Prostate gland (tissue), 2 donors: Measurements from ENCODE around the gene MUC2. TPM values are rescaled to one million over a fixed set of nuclear protein-coding genes. Genes with fewer than 3 reads are reported as not detected.

Experiments used
- DNase-seq: peaks from one replicate; pipeline ENCODE4 v3.0.0-alpha.2; 2019; ENCODE audit warnings: low spot score
- H3K27ac ChIP-seq, 2 donors: fragments of 200-600 bp; sonication (generic); 2 replicates each; pipeline ENCODE4 v1.5.1; 2017 to 2019
- H3K27me3 ChIP-seq: fragments of 200-600 bp; sonication (generic); replicated peaks from 2 replicates; pipeline ENCODE4 v1.5.1; 2019; ENCODE audit not compliant: insufficient read depth
- H3K36me3 ChIP-seq, 2 donors: fragments of 200-600 bp; sonication (generic); 1 replicate in 1 of 2; 2 replicates in 1 of 2; pipeline versions ENCODE4 v1.5.1 to v1.8.1; 2017 to 2019
- H3K4me1 ChIP-seq: fragments of 200-600 bp; sonication (generic); replicated peaks from 2 replicates; pipeline ENCODE4 v1.5.1; 2019
- H3K4me3 ChIP-seq, 2 donors: fragments of 200-600 bp; sonication (generic); 2 replicates each; pipeline ENCODE4 v1.5.1; 2017 to 2019
- H3K9me3 ChIP-seq: fragments of 200-600 bp; sonication (generic); 2 replicates; pipeline ENCODE4 v1.5.1; 2017
- POLR2A ChIP-seq: fragments of 450-650 bp; IDR thresholded peaks from one replicate; pipeline ENCODE4 v1.6.1; 2016; ENCODE audit warnings: antibody characterized with exemption, mild to moderate bottlenecking
- POLR2AphosphoS5 ChIP-seq: sonication (generic); formaldehyde crosslinking; IDR thresholded peaks from one replicate; pipeline ENCODE4 v1.6.1; 2017; ENCODE audit warnings: antibody characterized with exemption
- WGBS: methylation state at CpG from one replicate; pipeline ENCODE4 v1.1.5; 2018; 5-methylcytosine and 5-hydroxymethylcytosine counted together
- intact Hi-C: fragments of 100-400 bp; cut with DNase I; formaldehyde crosslinking; loops from one replicate; pipeline ENCODE4 v1.14.2; 2022
- total RNA-seq, 2 donors: library from RNA; depleted of rRNA; stranded (reverse); fragments of >200 nt; gene quantifications; one replicate each; pipeline ENCODE4 v1.1.0, GENCODE V29; 2016
- TF ChIP-seq, protein P1 (sequence below), 4 experiments: fragments of 200-600 bp in 2 of 4; fragments of 450-650 bp in 2 of 4; sonication (generic) in 2 of 4; IDR thresholded peaks; 1 replicate in 3 of 4; 2 replicates in 1 of 4; pipeline ENCODE4 v1.5.1; 2016 to 2019; ENCODE audit warnings: antibody characterized with exemption in 4 of 4, mild to moderate bottlenecking in 2 of 4, moderate library complexity in 2 of 4

The MUC2 gene
- total RNA-seq, 2 donors from 2014 or later: 0.11 TPM; not detected in 1

DNA sequence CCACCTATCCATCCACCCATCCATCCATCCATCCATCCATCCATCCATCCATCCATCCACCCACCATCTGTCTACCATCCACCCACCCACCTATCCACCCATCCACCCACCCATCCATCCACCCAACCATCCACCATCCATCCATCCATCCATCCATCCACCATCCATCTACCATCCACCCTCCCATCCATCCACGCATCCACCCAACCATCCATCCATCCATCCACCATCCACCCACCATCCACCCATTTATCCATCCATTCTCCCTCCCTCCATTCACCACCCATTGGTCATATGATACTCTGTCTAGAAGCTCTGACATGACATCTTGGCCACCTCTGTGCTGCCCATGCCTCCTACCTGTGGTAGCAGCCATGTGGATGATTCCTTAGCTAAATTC is 31.7 kb downstream of the MUC2 start:
- intact Hi-C loops: no loop called here
- TF ChIP-seq, protein P1, sequence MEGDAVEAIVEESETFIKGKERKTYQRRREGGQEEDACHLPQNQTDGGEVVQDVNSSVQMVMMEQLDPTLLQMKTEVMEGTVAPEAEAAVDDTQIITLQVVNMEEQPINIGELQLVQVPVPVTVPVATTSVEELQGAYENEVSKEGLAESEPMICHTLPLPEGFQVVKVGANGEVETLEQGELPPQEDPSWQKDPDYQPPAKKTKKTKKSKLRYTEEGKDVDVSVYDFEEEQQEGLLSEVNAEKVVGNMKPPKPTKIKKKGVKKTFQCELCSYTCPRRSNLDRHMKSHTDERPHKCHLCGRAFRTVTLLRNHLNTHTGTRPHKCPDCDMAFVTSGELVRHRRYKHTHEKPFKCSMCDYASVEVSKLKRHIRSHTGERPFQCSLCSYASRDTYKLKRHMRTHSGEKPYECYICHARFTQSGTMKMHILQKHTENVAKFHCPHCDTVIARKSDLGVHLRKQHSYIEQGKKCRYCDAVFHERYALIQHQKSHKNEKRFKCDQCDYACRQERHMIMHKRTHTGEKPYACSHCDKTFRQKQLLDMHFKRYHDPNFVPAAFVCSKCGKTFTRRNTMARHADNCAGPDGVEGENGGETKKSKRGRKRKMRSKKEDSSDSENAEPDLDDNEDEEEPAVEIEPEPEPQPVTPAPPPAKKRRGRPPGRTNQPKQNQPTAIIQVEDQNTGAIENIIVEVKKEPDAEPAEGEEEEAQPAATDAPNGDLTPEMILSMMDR (IDR thresholded peaks at IDR 0.05): no peak
- TF ChIP-seq POLR2A: no peak
- no peak for TF ChIP-seq POLR2AphosphoS5
- Histone ChIP-seq H3K27me3 (no peaks in the 10 kb centered on the region), H3K9me3 (no peaks in the 10 kb centered on the region), H3K36me3 (no peaks in the 10 kb centered on the region), H3K4me1 (no peaks in the 10 kb centered on the region), H3K4me3 (no peak overlapping the region), H3K27ac (no peak overlapping the region)
- DNase-seq: no peak
- WGBS: 96% methylated on average over 1 of the region's 1 CpG

DNA sequence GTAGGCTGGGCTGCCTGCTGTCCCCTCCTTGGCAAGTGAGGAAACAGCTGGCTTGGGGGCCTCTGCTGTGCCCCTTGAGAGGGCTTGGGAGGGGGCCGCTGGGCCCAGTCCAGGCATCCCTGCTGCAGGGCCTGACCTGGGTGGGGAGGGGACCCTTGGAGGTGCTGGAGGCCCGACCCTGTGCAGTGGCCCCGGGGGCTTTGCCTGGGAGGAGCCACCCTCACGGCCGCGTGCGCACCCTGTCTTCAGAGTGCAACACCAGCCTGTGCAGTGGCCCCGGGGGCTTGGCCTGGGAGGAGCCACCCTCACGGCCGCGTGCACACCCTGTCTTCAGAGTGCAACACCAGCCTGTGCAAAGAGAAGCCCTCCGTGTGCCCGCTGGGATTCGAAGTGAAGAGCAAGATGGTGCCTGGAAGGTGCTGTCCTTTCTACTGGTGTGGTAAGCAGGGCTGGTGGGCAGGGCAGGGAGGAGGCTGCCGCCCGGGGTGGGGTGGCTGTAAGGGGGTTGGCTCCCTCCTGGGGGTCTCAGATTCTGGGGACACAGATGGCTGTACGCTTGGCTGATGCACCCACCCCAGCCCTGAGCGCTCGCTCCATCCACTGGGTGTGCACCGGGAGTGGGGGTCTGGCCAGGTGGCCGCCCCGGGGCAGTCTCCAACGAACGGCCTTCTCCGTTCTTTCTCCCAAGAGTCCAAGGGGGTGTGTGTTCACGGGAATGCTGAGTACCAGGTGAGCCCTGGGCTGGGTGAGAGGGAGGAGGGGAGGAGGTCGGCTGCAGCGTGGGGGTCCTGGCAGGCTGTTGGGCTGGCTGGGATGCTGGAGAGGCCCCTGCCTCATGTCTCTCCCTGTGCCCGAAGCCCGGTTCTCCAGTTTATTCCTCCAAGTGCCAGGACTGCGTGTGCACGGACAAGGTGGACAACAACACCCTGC is 32.9 kb downstream of the MUC2 start:
- 75% methylated on average over 24 of the region's 32 CpGs for WGBS
- Histone ChIP-seq H3K27me3 (no peaks in the 10 kb centered on the region), H3K4me3 (no peak overlapping the region), H3K36me3 (no peaks in the 10 kb centered on the region), H3K27ac (no peak overlapping the region), H3K9me3 (no peaks in the 10 kb centered on the region), H3K4me1 (no peaks in the 10 kb centered on the region)
- intact Hi-C loops: no loop called here
- no peak for DNase-seq
- TF ChIP-seq POLR2AphosphoS5: no peak
- TF ChIP-seq POLR2A: no peak
- TF ChIP-seq, protein P1 (IDR thresholded peaks at IDR 0.05): no peak

DNA sequence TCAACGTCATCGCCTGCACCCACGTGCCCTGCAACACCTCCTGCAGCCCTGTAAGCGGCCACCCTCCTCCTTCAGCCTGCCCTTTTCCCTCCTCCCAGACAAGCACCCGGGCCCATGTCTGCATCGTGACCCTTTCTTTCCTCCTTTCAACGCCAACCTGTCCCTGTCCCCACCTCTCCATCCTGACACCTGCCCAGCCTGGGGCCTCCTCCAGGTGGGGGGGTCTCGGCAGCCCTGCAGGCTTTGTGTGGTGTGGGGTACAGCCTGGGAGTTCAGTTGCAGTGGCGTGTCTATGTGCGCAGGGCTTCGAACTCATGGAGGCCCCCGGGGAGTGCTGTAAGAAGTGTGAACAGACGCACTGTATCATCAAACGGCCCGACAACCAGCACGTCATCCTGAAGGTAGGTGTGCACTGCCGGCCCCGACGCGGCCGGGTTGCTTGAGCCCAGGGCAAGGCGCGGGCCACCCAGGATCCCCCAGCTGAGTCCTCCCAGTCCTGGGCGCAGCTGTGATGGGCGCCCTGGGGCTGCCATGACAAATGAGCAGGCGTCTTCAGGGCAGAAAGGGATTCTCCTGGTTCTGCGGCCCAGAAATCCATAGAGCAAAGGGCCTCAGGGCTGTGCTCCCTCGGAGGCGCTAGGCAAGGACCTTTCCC is 33.7 kb downstream of the MUC2 start:
- no peaks in the 10 kb centered on the region for H3K4me1 ChIP-seq
- H3K36me3 ChIP-seq: no peaks in the 10 kb centered on the region
- WGBS: 83% methylated on average over 22 of the region's 29 CpGs
- no peak for DNase-seq
- H3K9me3 ChIP-seq: no peaks in the 10 kb centered on the region
- H3K27ac ChIP-seq: no peak overlapping the region
- H3K4me3 ChIP-seq: no peak overlapping the region
- intact Hi-C loops: no loop called here
- no peaks in the 10 kb centered on the region for H3K27me3 ChIP-seq
- TF ChIP-seq POLR2AphosphoS5 (no peak), POLR2A (no peak)
- TF ChIP-seq, protein P1 (IDR thresholded peaks at IDR 0.05): no peak

DNA sequence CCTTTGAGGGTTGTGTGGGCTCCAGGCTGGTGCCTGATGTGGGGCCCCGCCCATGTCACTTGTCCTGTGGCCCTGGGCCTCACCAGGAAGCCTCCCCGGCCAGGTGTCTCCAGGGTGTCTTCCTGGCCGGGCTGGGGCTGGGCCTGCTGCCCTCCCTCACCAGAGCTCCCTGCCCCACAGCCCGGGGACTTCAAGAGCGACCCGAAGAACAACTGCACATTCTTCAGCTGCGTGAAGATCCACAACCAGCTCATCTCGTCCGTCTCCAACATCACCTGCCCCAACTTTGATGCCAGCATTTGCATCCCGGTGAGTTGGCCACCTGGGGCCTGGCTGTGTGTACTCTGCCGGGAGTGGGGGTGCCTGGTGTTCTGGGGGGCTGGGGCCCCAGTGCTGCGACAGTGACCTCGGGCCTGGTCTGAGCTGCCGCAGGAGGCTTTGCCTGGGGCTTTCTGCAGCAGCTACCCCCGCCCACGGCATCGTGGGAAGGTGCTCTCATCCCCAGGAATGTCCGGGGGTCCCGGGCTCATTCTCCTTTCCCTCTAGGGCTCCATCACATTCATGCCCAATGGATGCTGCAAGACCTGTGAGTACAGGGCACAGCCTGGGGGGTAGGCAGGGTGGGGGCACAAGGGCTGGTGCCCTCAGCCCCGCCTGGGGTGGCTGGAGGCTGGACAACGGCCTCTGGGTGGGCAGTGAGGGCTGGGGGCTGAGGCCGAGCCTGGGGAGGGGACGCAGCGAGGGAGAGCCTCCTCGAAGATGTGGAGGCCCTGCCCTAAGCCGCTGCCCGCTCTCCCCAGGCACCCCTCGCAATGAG is 34.6 kb downstream of the MUC2 start:
- no peaks in the 10 kb centered on the region for H3K4me1 ChIP-seq
- no peak overlapping the region for H3K27ac ChIP-seq
- H3K36me3 ChIP-seq: no peaks in the 10 kb centered on the region
- H3K4me3 ChIP-seq: no peak overlapping the region
- TF ChIP-seq POLR2AphosphoS5 (no peak), POLR2A (no peak)
- TF ChIP-seq, protein P1 (IDR thresholded peaks at IDR 0.05): no peak
- H3K27me3 ChIP-seq: no peaks in the 10 kb centered on the region
- no peaks in the 10 kb centered on the region for H3K9me3 ChIP-seq
- 80% methylated on average over 26 of the region's 28 CpGs for WGBS
- DNase-seq: no peak
- intact Hi-C loops: no loop called here
